ENCODE data around the gene C19orf85.

DNA sequence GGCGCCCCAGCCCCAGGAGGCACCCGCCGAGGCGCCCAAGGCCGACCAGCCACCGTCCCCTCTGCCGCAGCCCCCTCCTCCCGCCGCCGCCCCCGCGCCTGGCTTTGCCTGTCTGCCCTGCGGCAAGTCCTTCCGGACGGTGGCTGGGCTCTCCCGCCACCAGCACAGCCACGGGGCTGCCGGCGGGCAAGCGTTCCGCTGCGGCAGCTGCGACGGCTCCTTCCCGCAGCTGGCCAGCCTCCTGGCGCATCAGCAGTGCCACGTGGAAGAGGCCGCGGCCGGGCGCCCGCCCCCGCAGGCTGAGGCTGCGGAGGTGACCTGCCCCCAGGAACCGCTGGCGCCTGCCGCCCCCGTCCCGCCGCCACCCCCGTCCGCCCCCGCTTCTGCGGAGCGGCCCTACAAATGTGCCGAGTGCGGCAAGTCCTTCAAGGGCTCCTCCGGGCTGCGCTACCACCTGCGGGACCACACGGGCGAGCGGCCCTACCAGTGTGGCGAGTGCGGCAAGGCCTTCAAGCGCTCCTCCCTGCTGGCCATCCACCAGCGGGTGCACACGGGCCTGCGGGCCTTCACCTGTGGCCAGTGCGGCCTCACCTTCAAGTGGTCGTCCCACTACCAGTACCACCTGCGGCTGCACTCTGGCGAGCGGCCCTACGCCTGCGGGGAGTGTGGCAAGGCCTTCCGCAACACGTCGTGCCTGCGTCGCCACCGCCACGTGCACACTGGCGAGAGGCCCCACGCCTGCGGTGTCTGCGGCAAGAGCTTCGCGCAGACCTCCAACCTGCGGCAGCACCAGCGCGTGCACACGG lies 17.8 kb upstream of the C19orf85 start:
- TF ChIP-seq CTCF (conservative IDR thresholded peaks at IDR 0.05 in 1 of 2, IDR thresholded peaks at IDR 0.05 in 1 of 2; ENCODE audit: low read depth in 1 of 2, low read length in 2 of 2) (no peak), EZH2 (IDR thresholded peaks at IDR 0.05; ENCODE audit: low read length, missing control alignments) (no peak)

Measured in fibroblast of lung (primary cell).